Fibroblast of skin of scalp (primary cell): ENCODE results near the gene CCR5AS.
A peak's percentile ranks its signal among the peaks of the same experiment; 100 is the strongest.
"Not testable (repeated sequence)": the region's sequence is repeated elsewhere in the genome, so short reads cannot be mapped to it uniquely, and the experiment has no call there.

Experiments
- DNase-seq: peaks from one replicate; pipeline ENCODE4 v3.0.0-alpha.2; 2013

The CCR5AS gene

DNA sequence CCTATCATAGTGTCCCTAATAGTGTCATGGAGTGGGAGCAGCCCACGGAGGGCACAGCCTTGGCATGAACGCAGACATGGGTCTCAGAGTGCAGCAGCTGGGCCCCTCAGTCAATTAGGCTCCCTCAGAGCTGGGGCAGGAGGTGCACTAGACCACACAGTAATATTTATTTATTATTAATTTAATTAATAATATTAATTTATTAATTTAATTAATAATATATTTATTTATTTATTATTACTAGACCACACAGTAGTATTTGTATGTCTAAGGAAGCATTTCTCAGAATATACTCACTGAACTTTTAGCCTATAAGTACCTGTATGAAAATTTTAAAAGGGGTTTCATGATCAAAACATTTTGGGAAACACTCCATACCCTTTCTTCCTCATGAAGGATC lies 5.3 kb downstream of the CCR5AS start:
- DNase-seq = no peak

- no peak for DNase-seq
Observed at GRCh38 chr3:46400846-46401245, 6.0 kb downstream of the CCR5AS start.

DNA sequence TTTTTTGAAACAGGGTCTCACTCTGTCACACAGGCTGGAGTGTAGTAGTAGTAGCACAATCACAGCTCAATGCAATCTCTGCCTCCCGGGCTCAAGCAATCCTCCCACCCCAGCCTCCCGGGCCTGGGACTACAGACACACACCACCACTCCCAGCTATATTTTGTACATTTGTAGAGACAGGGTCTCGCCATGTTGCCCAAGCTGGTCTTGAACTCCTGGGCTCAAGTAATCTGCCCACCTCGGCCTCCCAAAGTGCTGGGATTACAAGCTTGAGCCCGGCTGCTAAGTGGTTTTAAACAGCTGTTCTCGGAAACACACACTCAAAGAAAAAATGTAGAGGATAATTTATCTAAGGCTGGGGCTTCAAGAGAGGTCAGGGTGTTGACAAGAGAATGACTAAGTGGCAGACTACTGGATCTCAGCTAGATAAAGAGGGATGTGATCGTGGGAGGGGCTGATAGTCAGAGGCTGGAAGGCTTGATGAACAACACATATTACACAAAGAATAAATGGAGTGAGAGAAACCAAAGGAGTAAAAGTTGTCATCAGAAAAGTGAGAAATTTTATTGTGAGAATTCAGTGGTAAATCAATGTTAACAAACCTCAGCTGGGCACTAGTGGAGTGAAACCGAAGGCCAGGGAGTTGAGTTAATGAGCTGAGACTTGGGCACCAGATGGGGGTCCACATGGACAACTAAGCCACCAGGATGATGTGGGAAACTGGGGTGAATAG lies 6.7 kb downstream of the CCR5AS start:
- DNase-seq = peak; percentile 84

DNA sequence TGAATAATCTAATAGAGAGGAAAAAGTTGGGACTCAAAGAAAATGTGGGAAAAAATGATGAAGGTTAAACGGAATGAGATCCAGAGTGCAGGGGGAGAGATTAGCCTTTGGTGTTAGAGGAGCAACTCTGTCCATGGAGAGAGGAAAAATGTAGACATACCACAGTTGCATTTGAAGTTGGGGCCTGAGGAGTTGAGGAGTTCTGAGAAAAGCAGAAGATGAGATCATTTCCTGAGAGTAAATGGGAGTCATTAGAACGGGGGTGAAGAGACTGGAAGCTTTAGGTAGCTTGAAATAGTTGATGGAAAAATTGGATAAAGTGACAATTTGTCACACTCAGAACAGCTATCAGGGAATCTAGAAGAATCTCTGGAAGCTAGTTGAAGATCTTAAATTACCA lies 7.3 kb downstream of the CCR5AS start:
- peak; percentile 29 for DNase-seq

- DNase-seq = no peak
Observed at GRCh38 chr3:46399098-46399497, 7.8 kb downstream of the CCR5AS start.

GRCh38 chr3:46398186-46398955 lies 8.5 kb downstream of the CCR5AS start:
- DNase-seq = no peak

GRCh38 chr3:46397111-46397510 lies 9.8 kb downstream of the CCR5AS start:
- no peak for DNase-seq

DNA sequence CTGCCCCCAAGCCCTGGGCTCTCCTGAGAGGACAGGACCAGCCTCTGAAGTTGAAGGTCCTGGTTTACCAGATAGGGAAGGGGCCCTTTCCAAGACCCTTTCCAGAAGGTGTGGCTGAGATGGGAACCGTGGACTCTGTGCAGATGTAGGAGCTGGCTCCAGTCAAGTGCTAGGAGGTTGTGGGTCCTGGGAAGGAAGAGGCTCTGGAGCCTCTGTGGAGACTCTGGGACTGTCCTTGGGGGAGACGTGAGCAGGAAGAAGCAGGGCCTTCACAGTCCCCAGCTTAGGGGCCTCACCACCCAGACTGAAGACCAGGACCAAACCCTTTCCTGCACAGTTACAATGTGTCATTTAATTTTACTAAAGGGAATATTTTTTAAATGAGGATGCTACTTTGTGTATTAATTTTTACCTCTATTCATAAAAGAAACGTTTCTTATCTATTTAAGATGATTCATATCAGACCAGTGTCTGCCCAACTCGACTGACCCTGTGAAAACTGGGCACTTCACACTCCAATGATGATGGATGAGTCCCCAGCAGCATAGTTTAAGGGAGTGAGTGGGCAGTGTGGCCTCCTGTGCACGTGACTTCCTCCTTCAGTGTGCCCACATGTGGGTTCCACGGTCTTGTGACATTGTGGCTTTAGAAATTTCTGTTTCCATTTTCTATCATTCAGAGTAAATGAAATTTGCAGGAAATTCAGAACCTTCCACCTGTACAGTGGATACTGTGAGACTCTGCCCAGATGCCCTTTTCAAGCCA lies 10.9 kb downstream of the CCR5AS start:
- no peak for DNase-seq

GRCh38 chr3:46395210-46395661 lies 11.6 kb downstream of the CCR5AS start:
- DNase-seq = no peak

GRCh38 chr3:46393554-46394434 lies 13.1 kb downstream of the CCR5AS start:
- DNase-seq = no peak

- DNase-seq = no peak
Observed at GRCh38 chr3:46393011-46393410, 13.9 kb downstream of the CCR5AS start.

GRCh38 chr3:46391526-46391925 lies 15.3 kb downstream of the CCR5AS start:
- DNase-seq = not testable (repeated sequence)

DNA sequence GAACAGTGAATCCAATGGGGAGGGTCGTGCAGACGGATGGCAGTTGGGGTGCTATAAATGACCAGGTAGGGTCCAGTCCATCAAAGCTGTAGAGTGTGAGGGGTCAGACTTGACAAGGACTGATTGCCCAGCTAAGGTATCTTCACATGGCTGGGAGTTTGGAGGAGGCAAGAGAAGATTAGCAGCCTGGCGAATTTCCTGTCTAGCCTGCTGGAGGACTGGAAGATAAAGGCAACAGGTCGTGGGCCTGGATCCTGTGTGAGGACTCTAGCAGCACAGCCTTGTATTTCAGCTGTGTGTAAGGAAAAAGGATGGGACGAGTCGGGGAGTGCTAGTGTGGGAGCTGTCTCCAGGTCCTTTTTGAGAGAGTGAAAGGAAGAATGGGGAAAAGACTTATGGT lies 17.6 kb downstream of the CCR5AS start:
- DNase-seq = no peak

DNA sequence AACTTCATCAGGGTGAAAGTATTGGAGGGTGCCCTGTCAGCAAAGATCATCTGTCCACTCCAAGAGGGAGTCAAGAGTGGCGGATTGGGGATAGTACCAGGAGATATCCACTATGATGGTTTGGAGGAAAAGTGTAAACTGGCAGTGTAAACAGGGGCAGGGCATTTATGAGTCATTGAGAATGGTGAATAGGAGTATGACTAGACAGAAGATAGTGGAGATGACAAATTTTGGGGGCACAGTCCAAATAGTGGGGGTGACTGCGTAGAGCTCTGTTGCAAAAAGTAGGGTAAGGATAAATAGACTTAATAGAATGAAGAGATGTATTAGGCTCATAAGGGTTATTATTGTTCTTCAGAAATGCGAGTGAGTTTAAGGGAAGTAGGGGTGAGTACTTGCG lies 18.0 kb downstream of the CCR5AS start:
- DNase-seq = not testable (repeated sequence)

GRCh38 chr3:46386205-46386604 lies 20.7 kb downstream of the CCR5AS start:
- no peak for DNase-seq

DNA sequence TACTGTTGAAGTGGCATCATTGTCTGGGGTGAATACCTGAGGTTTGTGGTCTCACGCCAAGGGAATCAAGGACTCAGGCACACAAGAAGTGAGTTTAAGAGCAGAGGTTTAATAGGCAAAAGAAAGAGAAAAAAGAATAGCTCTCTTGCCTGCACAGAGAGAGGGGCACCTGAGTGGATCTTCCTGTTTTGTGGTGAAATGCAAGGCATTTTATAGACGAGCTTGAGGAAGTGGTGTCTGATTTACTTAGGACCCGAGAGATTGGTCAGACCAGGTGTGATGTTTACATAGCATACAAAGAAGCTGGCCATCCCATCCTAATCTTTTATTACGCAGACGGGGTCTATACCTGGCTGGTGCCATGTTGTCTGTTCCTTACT lies 22.9 kb downstream of the CCR5AS start:
- DNase-seq = no peak

DNA sequence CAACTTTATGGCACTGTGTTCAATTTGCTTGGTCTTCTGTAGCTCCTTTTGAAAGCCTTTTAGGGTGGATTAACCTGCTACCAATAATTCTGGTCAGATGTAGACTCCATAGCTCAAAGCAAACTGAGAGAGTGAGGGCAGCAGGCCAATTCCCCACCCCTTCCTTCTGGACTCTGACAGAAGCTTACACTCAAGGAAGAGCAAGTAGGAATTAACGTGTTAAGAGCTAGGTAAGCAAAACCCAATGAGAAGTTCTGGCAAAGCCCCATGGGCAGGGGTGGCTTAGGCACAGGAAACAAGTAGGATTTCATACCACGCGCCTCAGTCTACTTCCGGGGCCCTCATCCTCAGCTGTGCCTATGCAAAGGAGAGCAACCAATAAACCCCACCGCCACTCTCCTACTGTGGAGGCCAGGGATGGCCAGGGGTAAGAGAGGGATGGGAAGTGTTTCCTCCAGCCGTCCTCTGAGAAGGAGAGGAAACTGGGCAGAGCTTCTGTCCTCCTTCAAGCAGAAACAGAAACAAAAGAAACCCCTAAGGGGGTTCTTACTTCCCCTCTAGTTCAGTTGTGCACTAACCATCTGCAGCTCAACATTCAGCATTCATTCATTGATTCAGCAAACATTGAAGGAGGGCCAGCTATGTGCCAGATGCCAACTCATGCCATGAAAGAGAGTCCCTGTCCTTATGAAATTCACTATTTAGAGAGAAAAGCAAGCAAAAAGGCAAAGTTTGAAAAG lies 23.5 kb downstream of the CCR5AS start:
- DNase-seq = no peak

DNA sequence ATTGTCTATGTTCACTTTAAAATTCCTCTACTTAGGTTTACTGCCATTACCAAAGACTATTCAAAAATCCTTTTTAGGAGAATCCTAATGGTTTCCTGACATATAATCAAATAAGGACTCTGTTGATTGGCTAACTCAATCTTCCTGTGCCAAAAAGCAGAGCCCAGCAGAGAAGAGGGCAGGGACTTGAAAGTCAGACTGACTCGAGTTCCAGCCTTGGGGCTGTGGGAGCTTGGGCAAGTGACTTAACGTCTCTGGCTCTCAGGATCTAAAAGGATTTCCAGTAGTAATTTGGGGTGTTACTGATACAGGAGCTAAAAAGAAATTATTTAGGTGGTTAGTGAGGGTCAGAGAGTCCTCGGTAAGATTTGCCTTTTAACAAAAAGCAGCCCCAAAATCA lies 25.2 kb downstream of the CCR5AS start:
- no peak for DNase-seq

DNA sequence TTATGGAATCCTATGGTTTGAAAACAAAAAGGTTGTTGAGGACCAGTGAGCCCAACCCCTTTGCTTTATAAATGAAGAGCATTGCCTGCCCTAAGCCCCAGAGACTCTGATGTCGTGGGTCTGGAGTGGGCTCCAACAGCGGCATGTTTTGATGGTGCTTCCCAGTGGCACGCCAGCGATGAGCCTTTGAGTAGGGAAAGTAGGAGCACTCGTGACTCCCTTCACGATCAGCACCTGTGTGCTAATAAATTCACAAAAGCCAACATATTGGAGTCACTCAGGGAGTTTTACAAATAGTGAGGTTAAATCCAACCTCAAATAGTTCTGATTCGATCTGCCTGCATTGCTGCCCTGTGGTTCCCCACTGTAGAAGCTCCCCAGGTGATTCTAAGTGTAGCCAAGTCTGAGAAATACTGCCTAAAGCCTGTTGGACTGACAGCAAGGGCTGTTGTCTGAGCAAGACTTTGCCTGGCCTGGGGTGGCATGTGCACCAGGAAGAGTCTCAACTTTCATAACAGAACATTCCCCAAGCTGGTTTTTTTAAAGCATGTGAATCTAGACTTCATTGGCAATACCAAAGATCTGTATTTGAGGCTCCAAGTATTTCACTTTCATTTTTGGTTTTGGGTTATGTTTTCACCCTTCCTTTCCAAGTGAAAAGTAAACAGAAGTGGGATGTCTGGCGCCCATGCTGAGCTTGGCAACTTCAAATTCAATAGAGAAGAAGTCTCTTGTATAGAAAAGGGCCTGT lies 26.2 kb downstream of the CCR5AS start:
- DNase-seq = no peak

GRCh38 chr3:46378426-46378942 lies 28.4 kb downstream of the CCR5AS start:
- DNase-seq = peak; percentile 45

- DNase-seq = no peak
Observed at GRCh38 chr3:46375814-46376213, 31.1 kb downstream of the CCR5AS start.
